Panc1 (cell line): ENCODE measurements around the gene ENTHD1. TPM values are rescaled to one million over a fixed set of nuclear protein-coding genes. Genes with fewer than 3 reads are reported as not detected.

Experiments
- ATAC-seq: fragments of 200-7000 bp; cut with Tn5 transposase; 2 replicates; pipeline ENCODE4 v1.9.1; 2020; ENCODE audit warnings: mild to moderate bottlenecking, moderate library complexity
- BruUV-seq: library from RNA; stranded (reverse); fragments of 400-500 nt; replicated peaks from 2 replicates; lab custom pipeline; 2021; lab: Mats Ljungman, UMichigan
- CTCF ChIA-PET: fragments of 300-600 bp; sonication (Branson Sonifier 250); formaldehyde crosslinking; loops from one replicate; lab custom pipeline; 2022; ENCODE audit warnings: antibody characterized with exemption; lab: Charles Lee
- POLR2A ChIA-PET: fragments of 300-600 bp; sonication (Branson Sonifier 250); formaldehyde crosslinking; loops from one replicate; lab custom pipeline; 2022; ENCODE audit warnings: antibody characterized with exemption; lab: Charles Lee
- DNase-seq: peaks from one replicate; pipeline ENCODE4 v3.0.0-alpha.2; 2010; ENCODE audit warnings: low read depth, low spot score
- H3K27ac ChIP-seq: 2 replicates; pipeline ENCODE4 v1.5.1; 2011; ENCODE audit warnings: mild to moderate bottlenecking, low read length, inconsistent platforms
- H3K27me3 ChIP-seq: fragments of 200-500 bp; sonication (Bioruptor generic); 2 replicates; pipeline ENCODE4 v1.6.0; 2014; ENCODE audit warnings: low read length, inconsistent platforms; ENCODE audit not compliant: control insufficient read depth, insufficient read depth
- H3K36me3 ChIP-seq: fragments of 200-500 bp; sonication (Bioruptor generic); 2 replicates; pipeline ENCODE4 v1.5.1; 2014; ENCODE audit warnings: inconsistent platforms, mild to moderate bottlenecking, low read length, moderate library complexity; ENCODE audit not compliant: control insufficient read depth, insufficient read depth
- H3K4me1 ChIP-seq: 2 replicates; pipeline ENCODE4 v1.5.1; 2011; ENCODE audit warnings: inconsistent platforms, mild to moderate bottlenecking, low read length, moderate library complexity; ENCODE audit not compliant: control insufficient read depth, insufficient read depth
- H3K4me3 ChIP-seq, 2 experiments: 2 replicates each; pipeline ENCODE4 v1.5.1; 2011 to 2012; ENCODE audit warnings: low read depth in 2 of 2, low read length in 2 of 2, mild to moderate bottlenecking in 2 of 2, inconsistent platforms in 1 of 2, moderate library complexity in 1 of 2
- H3K9me3 ChIP-seq: fragments of 200-500 bp; sonication (Bioruptor generic); 2 replicates; pipeline ENCODE4 v1.5.1; 2014; ENCODE audit warnings: low read depth, mild to moderate bottlenecking, inconsistent platforms, low read length, moderate library complexity; ENCODE audit not compliant: control insufficient read depth, insufficient read depth
- CTCF ChIP-seq: fragments of 450-650 bp; IDR thresholded peaks from 2 replicates; pipeline ENCODE4 v1.5.1; 2017; ENCODE audit warnings: mild to moderate bottlenecking
- POLR2AphosphoS5 ChIP-seq: IDR thresholded peaks from 2 replicates; pipeline ENCODE4 v1.6.1; 2012; ENCODE audit warnings: mild to moderate bottlenecking, low read depth, low read length, moderate library complexity
- REST ChIP-seq, 2 experiments: IDR thresholded peaks; 2 replicates each; pipeline ENCODE4 v1.6.1; 2011 to 2012; ENCODE audit warnings: low read depth in 2 of 2, control low read depth in 1 of 2, low read length in 1 of 2, mild to moderate bottlenecking in 1 of 2, moderate library complexity in 1 of 2; ENCODE audit not compliant: insufficient read depth in 1 of 2
- SIN3A ChIP-seq: IDR thresholded peaks from 2 replicates; pipeline ENCODE4 v1.6.1; 2012; ENCODE audit warnings: low read depth, mild to moderate bottlenecking, low read length, moderate library complexity, borderline replicate concordance; ENCODE audit not compliant: insufficient read depth
- TCF7L2 ChIP-seq: IDR thresholded peaks from 2 replicates; pipeline ENCODE4 v1.6.1; 2011; ENCODE audit warnings: mild to moderate bottlenecking, low read depth, low read length, inconsistent platforms
- in situ Hi-C: cut with HindIII; loops from 2 replicates; pipeline ENCODE4 v1.10.0; 2016; ENCODE audit warnings: low sequenced_read_pairs, low pct_unique_long_range_greater_than_20kb
- intact Hi-C: fragments of 100-400 bp; cut with micrococcal nuclease; formaldehyde crosslinking; loops from one replicate; pipeline ENCODE4 v1.10.0; 2022; ENCODE audit not compliant: unreplicated experiment
- total RNA-seq: library from RNA; stranded (reverse); gene quantifications from one replicate; pipeline ENCODE4 v1.2.1, GENCODE V29; 2021; ENCODE audit not compliant: unreplicated experiment

ENTHD1 gene
- total RNA-seq, 1 experiment from 2014 or later = not detected

GRCh38 chr22:39815932-39816331 is 77.6 kb downstream of the ENTHD1 start:
- ChIA-PET CTCF (no interaction called here), POLR2A (no interaction called here)
- no peaks in the 10 kb centered on the region for H3K27me3 ChIP-seq
- ATAC-seq (no peak), DNase-seq (no peak)
- TF ChIP-seq POLR2AphosphoS5 (no peak), SIN3A (no peak)
- no peaks in the 10 kb centered on the region for H3K9me3 ChIP-seq
- H3K27ac ChIP-seq = no peak overlapping the region
- no peak overlapping the region for H3K4me3 ChIP-seq
- no peaks in the 10 kb centered on the region for H3K36me3 ChIP-seq
- no peaks in the 10 kb centered on the region for H3K4me1 ChIP-seq
- BruUV-seq = no TSS peak
- in situ Hi-C loops = no loop called here
- intact Hi-C loops = no loop called here

GRCh38 chr22:39814899-39815298 is 78.7 kb downstream of the ENTHD1 start:
- H3K9me3 ChIP-seq = no peaks in the 10 kb centered on the region
- no peak for ATAC-seq
- no peaks in the 10 kb centered on the region for H3K36me3 ChIP-seq
- H3K4me1 ChIP-seq = no peaks in the 10 kb centered on the region
- no peak for TF ChIP-seq TCF7L2
- no peak for TF ChIP-seq POLR2AphosphoS5
- no peak for TF ChIP-seq CTCF
- no peak for TF ChIP-seq SIN3A
- no peak for TF ChIP-seq REST (IDR thresholded peaks at IDR 0.05; ENCODE audit: insufficient read depth in 1 of 2, low read depth in 2 of 2, low read length in 1 of 2)
- intact Hi-C loops = no loop called here
- no peak overlapping the region for H3K4me3 ChIP-seq
- ChIA-PET POLR2A (no interaction called here), CTCF (no interaction called here)
- in situ Hi-C loops = no loop called here
- no peak overlapping the region for H3K27ac ChIP-seq
- BruUV-seq = no TSS peak
- H3K27me3 ChIP-seq = peaks cover 2% of the 10 kb centered on the region; the same call in 1 of the 2 replicates
- no peak for DNase-seq

- BruUV-seq = no TSS peak
- intact Hi-C loops = no loop called here
- ATAC-seq (no peak), DNase-seq (no peak)
- Histone ChIP-seq H3K4me3 (no peak overlapping the region), H3K36me3 (no peaks in the 10 kb centered on the region), H3K4me1 (no peaks in the 10 kb centered on the region), H3K27ac (no peak overlapping the region), H3K9me3 (no peaks in the 10 kb centered on the region), H3K27me3 (peaks cover 5% of the 10 kb centered on the region)
- CTCF ChIA-PET = no interaction called here
- TF ChIP-seq SIN3A (no peak), CTCF (no peak), REST (IDR thresholded peaks at IDR 0.05; ENCODE audit: insufficient read depth in 1 of 2, low read depth in 2 of 2, low read length in 1 of 2) (no peak), TCF7L2 (no peak), POLR2AphosphoS5 (no peak)
- in situ Hi-C loops = no loop called here
- POLR2A ChIA-PET = no interaction called here
Measured at GRCh38 chr22:39809772-39810557, 83.6 kb downstream of the ENTHD1 start.
